HG03097 (cell line): Measurements from ENCODE around the gene LACTBL1.

Source experiments
- ATAC-seq: cut with Tn5 transposase; IDR thresholded peaks from one replicate; pipeline ENCODE4 v1.9.1; 2021; ENCODE audit not compliant: unreplicated experiment, low FRiP score

Gene LACTBL1

DNA sequence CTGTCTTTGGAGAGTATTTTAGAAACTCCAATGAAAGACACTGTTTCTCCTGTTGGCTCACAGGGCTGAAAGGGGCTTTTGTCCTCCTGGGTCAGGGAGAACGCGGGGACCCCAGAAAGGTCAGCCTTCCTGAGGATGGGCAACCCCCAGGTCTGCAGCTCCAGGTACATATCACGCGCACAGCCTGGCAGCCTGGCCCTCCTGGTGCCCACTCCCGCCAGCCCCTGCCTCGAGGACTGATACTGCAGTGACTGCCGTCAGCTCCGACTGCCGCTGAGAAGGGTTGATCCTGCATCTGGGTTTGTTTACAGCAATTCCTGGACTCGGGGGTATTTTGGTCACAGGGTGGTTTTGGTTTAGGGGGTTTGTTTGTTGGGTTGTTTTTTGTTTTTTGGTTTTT is 58.5 kb downstream of the LACTBL1 start:
- ATAC-seq = no peak

DNA sequence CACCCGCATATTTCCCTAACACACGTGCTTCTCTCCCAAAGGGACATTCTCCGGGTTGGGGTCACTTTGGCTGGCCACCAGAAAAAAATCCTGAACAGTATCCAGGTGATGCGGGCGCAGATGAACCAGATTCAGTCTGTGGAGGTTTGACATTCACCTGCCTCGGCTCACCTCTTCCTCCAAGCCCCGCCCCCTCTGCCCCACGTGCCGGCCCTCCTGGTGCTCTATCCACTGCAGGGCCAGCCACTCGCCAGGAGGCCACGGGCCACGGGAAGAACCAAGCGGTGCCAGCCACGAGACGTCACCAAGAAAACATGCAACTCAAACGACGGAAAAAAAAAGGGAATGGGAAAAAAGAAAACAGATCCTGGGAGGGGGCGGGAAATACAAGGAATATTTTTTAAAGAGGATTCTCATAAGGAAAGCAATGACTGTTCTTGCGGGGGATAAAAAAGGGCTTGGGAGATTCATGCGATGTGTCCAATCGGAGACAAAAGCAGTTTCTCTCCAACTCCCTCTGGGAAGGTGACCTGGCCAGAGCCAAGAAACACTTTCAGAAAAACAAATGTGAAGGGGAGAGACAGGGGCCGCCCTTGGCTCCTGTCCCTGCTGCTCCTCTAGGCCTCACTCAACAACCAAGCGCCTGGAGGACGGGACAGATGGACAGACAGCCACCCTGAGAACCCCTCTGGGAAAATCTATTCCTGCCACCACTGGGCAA is 59.1 kb downstream of the LACTBL1 start:
- no peak for ATAC-seq

DNA sequence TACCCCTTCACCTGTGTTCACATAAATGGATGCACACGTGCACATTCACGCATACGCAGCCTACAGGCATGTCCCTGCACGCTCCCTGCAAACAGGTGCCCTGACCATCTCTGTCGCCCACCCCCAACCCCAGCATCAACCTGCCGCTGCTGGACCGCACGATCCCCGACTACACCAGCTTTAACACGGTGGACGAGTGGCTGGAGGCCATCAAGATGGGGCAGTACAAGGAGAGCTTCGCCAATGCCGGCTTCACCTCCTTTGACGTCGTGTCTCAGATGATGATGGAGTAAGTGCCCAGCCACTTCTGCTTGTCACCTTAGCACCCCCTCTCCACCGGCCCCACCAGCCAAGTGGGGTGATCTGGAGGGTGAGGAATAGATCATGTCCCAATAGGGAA is 60.4 kb downstream of the LACTBL1 start:
- no peak for ATAC-seq

- no peak for ATAC-seq
Measured at GRCh38 chr1:22910986-22911651, 61.5 kb downstream of the LACTBL1 start.

DNA sequence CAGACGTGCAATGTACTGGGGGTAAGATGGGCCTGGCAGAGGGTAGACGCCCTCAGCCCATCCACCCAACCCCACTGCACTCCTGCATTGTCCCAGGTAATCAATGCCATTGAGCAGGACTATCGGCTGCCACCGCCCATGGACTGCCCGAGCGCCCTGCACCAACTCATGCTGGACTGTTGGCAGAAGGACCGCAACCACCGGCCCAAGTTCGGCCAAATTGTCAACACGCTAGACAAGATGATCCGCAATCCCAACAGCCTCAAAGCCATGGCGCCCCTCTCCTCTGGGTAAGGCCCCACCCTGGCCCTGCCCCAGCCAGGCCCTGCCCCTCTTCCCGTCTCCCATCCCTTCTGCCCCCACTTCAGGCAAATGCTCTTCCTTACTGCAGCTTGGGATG is 62.4 kb downstream of the LACTBL1 start:
- no peak for ATAC-seq

- ATAC-seq = no peak
Measured at GRCh38 chr1:22908880-22909426, 63.7 kb downstream of the LACTBL1 start.

- ATAC-seq = no peak
Measured at GRCh38 chr1:22907528-22907927, 65.1 kb downstream of the LACTBL1 start.

DNA sequence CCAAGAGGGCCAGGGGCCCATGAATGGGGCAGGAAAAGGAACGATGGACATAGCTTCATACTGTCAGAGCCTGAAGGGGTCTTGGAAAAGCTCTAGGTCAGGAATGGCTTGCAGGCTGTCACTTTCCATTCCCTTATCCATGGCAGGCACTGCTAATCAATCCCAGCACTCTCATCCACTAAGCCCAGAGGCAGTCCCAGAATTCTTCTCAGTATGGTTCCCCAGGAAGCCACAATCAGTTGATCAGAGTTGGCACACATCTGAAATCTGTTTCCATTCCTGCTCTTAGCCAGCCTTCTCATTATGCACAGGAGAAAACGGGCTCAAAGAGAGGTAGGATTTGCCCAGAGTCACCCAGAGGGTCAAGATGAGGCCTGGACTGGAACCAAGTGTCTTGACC is 65.7 kb downstream of the LACTBL1 start:
- ATAC-seq = no peak

- ATAC-seq = no peak
Measured at GRCh38 chr1:22903113-22903512, 69.6 kb downstream of the LACTBL1 start.
